Left lobe of liver (tissue), 2 donors: Measurements from ENCODE around the gene CPSF3. TPM values are rescaled to one million over a fixed set of nuclear protein-coding genes. Genes with fewer than 3 reads are reported as not detected.
"Not testable (repeated sequence)": the region's sequence is repeated elsewhere in the genome, so short reads cannot be mapped to it uniquely, and the experiment has no call there.

Experiments used
- ATAC-seq: fragments of 200-7000 bp; cut with Tn5 transposase; one replicate; pipeline ENCODE4 v1.9.1; 2020; ENCODE audit warnings: mild to moderate bottlenecking, moderate library complexity
- DNase-seq: peaks from one replicate; pipeline ENCODE4 v3.0.0-alpha.2; 2020; ENCODE audit warnings: low spot score
- total RNA-seq: library from RNA; stranded (reverse); gene quantifications from one replicate; pipeline ENCODE4 v1.2.1, GENCODE V29; 2021
- donor health status: DM: no; HTN: no; CAD: no; lungs with moderate emphysema.
- donor health status: DM: no; HTN: yes; CAD: no.

Gene CPSF3
- total RNA-seq, 1 donor from 2014 or later: 12.0 TPM

DNA sequence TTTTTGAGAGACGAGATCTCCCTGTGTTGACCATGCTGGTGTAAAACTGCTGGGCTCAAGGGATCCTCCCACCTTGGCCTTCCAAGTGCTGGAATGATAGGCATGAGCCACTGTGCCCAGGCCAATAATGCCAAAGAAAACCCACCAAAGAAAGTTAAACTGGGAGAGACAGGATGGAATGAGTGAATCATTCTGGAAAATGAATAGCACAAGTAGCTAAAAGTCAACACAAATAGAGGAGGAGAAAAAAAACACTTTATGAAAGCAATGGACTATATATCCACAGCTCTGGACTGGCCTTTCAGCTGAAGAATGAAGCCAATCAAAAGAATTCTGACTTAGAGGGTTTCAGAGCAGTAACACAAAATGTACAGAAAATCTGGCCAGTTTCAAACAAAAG is 74.8 kb downstream of the CPSF3 start:
- ATAC-seq (no peak), DNase-seq (no peak)

DNA sequence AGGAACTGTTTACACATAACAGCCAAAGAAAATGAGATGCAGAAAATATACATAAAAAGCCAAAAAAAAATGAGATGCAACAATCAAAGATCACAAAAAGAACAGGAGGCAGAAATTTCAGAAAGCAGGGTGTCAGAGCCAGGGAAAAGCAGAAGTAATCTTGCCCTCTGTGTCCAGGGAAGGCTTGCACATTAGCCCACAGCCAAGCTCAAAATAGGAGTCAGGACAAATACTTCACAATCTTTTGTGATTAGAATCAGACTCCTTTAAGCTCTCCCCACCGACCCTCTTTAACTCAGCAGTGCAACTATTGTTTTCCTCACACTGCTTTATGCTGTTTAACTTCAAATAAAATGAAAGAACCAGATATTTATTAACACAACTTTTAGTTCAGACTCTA is 85.5 kb downstream of the CPSF3 start:
- ATAC-seq (no peak), DNase-seq (no peak)

DNA sequence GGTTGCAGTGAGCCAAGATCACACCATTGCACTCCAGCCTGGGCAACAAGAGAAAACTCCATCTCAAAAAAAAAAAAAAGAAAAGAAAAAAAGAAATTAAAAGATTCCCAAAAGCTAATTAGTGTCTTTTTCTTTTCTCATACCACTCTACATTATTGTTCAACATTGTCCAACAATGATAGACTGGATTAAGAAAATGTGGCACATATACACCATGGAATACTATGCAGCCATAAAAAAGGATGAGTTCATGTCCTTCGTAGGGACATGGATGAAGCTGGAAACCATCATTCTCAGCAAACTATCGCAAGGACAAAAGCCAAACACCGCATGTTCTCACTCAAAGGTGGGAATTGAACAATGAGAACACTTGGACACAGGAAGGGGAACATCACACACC is 90.5 kb downstream of the CPSF3 start:
- not testable (repeated sequence) for ATAC-seq, DNase-seq

DNA sequence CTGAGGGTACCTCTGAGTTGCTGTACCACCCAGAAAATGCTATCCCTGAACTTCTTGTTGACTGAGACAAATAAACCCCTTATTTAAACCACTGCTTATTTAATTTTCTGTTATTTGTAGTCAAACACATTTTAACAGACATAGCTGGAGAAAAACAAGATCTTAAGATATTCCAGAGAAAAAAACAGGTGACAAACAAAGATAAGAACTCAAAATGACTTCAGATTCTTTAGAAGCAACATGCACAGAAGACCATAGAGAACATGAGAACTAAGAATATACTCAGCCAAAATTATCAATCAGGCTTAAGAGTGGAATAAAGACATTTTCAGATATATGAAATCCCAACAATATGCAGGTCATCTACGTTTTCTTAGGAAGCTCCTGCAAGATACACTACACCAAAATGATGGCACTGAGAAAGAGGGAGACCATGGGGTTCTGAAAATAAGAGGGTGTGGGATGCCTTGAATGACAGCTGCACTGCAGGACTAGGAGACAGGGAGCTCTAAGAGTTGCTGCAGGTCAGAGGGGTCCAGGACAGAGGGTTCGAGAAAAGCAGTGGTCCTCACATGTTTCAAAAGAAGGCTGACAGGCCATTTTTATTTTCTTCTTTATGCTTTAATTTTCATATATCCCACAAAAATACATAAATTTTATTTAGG is 93.8 kb downstream of the CPSF3 start:
- DNase-seq (no peak), ATAC-seq (no peak)

DNA sequence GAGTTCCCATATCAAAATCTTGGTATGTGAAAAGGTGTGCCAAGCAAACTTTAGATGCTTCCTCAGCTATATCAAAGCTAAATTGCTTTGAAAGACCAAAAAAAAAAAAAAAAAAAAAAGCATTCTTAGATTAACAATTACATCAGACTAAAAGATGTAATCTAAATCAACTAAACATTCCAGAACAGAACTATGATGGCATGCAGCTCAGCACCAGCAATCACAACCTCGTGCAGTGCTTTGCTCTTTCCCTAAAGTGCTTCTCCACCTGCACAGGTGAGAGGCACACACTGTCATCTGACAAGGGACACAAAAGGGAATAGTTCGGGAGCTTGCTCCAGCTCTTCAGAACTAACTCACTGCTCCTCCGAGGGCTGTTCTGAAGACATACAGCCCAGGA is 94.7 kb downstream of the CPSF3 start:
- ATAC-seq: no peak

DNA sequence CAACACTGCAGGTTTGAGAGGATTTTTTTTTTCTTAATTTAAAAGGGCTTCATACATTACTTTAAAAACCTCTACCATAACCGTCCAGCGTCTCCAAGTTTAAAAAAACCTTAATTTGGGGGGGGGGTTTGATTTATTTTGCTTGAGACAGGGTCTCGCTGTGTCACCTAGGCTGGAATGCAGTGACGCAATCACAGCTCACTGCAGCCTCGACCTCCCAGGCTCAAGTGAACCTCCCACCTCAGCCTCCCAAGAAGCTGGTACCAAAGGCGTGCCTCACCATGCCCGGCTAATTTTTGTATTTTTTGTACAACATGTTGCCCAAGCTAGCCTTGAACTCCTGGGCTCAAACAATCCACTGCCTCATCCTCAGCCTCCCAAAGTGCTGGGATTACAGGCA is 95.3 kb downstream of the CPSF3 start:
- ATAC-seq (no peak), DNase-seq (no peak)

More for the DNA sequence above, 94.7 kb downstream of the CPSF3 start:
- no peak for DNase-seq

DNA sequence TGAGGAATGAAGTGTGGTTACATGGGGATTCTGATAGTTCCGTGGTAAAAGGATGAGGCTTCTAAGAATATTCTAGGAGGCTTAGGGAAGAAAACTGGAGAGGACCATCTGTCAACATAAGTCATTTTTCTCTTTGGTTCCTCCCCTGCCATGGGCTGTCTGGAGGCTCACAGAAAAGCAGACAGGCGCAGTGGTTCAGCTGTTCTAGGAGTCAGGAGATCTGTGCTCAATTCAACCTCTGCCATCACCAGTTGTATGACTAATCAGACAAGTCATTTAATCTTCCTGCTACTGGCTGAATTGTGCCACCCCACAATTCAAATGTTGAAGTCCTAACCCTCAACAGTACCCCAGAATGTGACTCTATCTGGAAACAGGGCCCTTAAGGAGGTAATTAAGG is 95.8 kb downstream of the CPSF3 start:
- DNase-seq (no peak), ATAC-seq (no peak)

Other genes starting within 250 kb of the CPSF3 start
- gene ASAP2, start 216.8 kb upstream of the CPSF3 start, total RNA-seq: 4.0 TPM
- 28.6 TPM for gene ITGB1BP1, start 126 bp upstream of the CPSF3 start, total RNA-seq
- gene IAH1, start 50.9 kb downstream of the CPSF3 start, total RNA-seq: 28.6 TPM
- 5.4 TPM for gene ADAM17, start 132.2 kb downstream of the CPSF3 start, total RNA-seq
- 82.3 TPM for gene YWHAQ, start 207.3 kb downstream of the CPSF3 start, total RNA-seq